CD4-positive, alpha-beta T cell treated with Interleukin-2 at 100 ng/mL for 4 hours (primary cell): ENCODE data around the gene TRIM25.

ENCODE experiments used
- DNase-seq: peaks from one replicate; pipeline ENCODE4 v3.0.0-alpha.2; 2020; ENCODE audit warnings: low spot score

Gene TRIM25

GRCh38 chr17:56866496-56866895 is 47.4 kb downstream of the TRIM25 start:
- DNase-seq: no peak

GRCh38 chr17:56866076-56866475 is 47.8 kb downstream of the TRIM25 start:
- no peak for DNase-seq

GRCh38 chr17:56863974-56864373 is 49.9 kb downstream of the TRIM25 start:
- no peak for DNase-seq

GRCh38 chr17:56861899-56862298 is 52.0 kb downstream of the TRIM25 start:
- no peak for DNase-seq

- no peak for DNase-seq
Measured at GRCh38 chr17:56851008-56851407, 62.8 kb downstream of the TRIM25 start.

GRCh38 chr17:56850591-56850990 is 63.3 kb downstream of the TRIM25 start:
- no peak for DNase-seq

GRCh38 chr17:56849131-56849530 is 64.7 kb downstream of the TRIM25 start:
- no peak for DNase-seq

GRCh38 chr17:56847106-56847505 is 66.7 kb downstream of the TRIM25 start:
- no peak for DNase-seq

- no peak for DNase-seq
Measured at GRCh38 chr17:56845934-56846333, 67.9 kb downstream of the TRIM25 start.

- no peak for DNase-seq
Measured at GRCh38 chr17:56842577-56842976, 71.3 kb downstream of the TRIM25 start.

GRCh38 chr17:56838687-56839086 is 75.2 kb downstream of the TRIM25 start:
- no peak for DNase-seq
